SW480 (cell line): ENCODE measurements around the gene SCAMP1.
"Not testable (repeated sequence)": the region's sequence is repeated elsewhere in the genome, so short reads cannot be mapped to it uniquely, and the experiment has no call there.

ENCODE experiments used
- DNase-seq: peaks from one replicate; pipeline ENCODE4 v3.0.0-alpha.2; 2016; ENCODE audit warnings: low spot score

Gene SCAMP1

DNA sequence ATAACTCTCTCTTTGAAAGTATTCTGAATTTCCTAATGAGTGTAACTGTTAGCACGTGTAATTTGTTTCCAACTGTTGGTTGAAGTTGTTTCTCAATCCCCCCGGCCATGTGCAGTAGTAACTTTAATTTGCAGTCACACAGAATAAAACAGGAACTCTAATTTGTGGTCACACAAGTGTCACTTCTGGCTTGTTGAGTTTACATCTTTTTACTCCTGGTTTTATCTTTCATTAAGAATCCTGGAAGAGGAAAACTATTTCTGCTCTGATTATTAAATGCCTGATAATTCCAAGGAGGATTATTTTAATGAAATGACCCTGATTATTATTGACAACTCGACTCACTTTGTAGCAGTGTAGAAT, 1.2 kb downstream of the SCAMP1 start:
- DNase-seq: no peak

DNA sequence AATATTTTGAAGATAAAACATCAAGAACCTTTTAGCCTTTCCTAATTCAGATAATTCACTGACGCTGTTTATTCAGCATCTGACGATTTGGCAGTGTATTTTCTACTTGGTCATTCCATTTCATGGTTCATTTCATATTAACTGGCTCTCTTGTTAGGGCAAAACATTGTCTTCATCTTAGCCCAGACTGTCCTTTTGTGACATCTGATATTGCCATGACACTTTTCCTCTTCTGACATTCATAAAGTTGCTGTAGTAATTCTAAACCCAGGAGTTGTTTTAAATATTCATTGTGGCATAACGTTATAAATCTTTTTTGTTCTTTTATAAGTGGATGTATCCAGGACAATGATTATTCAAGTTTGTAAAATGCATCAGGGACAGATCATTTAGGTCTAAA, 1.8 kb downstream of the SCAMP1 start:
- no peak for DNase-seq

DNA sequence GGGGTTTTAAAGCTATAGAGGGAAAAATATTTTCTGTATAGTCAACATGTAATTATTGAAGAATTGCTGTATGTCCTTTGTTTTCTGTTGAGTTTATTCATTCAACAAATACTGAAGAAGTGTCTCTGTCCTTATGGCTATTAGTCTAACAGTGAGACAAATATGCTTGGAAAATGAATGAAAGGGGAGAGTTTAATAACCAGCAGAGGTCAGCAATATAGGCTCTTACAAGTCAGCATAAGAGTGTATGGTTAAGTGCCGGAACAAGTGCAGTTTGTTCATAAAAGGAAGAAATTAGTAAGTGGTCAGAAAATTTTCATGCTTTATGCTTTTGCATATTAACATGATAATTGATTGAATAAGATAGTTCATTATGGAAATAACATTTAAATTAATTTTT, 3.6 kb downstream of the SCAMP1 start:
- DNase-seq: no peak

DNA sequence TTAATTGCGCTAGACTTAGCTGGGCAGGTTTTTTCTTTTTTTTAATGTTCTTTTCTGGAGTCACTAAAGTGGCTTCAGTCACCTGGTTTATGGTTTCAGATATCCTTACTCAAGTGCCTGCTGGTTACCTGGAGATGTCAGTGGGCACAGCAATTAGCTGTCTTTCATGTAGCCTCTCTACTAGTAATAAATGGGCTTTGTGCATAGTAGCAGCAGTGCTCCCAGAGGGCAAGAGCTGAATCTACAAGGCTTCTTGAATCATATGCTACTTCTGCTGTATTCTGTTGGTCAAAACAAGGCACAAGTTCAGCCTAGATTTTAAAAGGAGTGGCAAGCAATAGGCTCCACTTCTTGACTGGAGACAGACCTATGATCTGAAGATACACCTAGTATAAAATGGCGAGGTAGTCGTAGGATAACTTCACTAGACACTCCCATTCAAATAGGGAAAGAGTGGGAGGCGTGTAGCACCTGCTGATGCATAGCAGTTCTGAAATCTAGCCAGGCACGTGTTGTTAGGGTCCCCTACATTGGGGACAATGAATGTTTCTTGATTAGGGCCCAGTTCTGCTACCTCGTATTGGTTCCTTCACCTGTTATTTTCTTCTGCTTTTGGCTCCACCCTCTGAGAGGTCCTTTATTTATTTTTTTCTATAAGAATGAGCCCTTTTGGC, 7.0 kb downstream of the SCAMP1 start:
- peak; percentile 22 for DNase-seq

DNA sequence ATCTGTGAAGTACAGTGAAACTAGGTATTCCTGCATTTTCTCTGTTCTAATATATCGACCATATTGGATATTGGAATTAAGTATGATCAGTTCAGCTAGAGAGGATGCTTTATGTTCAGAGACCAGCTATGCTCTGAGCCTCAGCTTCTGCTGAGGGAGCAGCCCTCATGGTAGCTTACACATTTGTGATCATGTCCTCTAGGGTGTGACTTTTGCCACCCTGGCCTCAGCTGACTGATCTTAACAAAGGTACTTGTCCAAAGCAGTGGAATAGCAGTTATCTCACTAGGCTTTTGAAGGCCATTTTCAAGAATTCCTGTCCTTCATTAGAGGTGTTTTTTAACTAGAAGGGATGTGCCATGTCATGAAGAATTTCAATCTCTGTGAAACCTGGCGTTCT, 9.3 kb downstream of the SCAMP1 start:
- DNase-seq: no peak

DNA sequence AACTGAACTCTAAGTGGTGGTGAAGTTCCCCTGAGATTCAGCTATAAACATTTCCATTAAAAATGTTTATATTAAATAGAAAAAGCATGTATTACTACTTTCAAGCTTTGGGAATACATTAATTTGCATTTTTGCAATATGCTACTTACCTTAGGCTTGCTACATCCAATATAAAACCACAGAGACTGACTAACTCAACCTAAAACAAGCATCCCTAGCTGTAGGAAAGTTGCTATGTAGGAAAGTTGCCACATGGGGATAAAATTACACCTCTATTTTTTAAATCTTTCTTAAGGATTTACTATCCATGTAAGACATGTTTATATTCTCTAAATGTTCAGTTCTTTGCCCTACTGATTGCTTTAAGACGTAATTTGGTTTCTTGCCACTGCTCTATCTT, 12.8 kb downstream of the SCAMP1 start:
- DNase-seq: no peak

DNA sequence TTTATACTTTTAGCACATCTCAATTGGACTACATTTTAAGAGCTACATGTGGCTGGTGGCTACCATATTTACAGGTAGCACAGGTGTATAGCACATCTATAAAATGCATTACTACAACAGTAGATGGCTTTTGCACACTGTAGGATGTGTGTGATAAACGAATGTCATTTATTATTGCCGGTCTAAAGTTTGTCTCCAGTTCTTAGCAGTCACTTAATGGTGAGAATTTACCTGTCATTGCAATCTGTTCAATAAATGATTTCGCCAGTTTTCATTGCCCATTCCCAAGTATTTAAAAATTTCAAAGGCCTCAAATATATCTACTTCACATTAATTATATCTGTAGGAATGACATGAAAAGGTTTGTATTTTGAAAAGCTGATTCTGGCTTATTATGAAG, 15.9 kb downstream of the SCAMP1 start:
- DNase-seq: no peak

DNA sequence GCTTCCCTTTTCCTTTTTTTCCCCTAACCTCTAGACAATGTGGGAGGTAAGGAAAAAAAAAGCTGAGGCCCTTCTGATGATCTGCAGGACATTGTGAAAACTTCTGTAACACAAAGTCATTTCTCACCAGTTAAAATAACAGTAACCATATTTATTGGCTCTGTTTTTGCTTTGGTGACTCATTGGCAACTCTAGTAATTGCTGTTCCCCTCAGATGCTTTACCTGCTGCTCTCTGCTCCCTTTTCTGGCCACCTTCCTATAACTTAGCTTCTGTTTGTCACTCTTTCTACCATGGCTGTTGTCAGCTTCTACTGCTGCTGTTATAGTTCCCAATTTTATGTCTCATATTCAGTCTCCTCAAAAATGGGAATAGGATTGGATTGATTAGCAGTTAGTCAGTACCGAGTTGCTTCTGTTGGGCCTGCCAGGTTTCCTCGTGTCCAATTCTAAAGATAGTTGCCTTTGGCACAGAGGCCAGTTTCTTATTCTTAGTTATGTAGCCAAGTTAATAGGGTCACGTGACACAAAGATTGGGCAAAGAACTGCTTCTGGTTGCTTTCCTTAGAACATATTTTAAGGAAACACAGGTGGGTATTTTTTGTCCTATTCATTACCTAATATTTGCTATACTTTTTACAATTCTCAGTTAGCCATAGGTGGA, 16.8 kb downstream of the SCAMP1 start:
- DNase-seq: no peak

DNA sequence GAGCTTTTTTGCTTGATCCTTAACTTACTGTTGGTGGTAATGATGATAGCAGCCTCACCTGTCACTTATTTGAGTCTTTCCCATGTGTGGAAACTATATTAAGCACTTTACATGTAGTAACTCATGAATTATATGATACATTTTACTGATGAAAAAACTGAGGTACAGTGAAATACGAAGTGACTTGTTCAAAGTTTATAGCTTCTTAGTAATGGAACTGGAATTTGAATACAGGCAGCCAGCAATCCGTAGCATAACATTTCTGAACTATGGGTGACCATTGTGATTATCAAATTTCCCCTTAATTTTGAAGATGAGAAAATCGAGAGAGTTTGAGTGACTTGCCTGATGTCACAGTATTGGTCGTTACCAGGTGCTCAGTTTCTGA, 17.3 kb downstream of the SCAMP1 start:
- DNase-seq: no peak

DNA sequence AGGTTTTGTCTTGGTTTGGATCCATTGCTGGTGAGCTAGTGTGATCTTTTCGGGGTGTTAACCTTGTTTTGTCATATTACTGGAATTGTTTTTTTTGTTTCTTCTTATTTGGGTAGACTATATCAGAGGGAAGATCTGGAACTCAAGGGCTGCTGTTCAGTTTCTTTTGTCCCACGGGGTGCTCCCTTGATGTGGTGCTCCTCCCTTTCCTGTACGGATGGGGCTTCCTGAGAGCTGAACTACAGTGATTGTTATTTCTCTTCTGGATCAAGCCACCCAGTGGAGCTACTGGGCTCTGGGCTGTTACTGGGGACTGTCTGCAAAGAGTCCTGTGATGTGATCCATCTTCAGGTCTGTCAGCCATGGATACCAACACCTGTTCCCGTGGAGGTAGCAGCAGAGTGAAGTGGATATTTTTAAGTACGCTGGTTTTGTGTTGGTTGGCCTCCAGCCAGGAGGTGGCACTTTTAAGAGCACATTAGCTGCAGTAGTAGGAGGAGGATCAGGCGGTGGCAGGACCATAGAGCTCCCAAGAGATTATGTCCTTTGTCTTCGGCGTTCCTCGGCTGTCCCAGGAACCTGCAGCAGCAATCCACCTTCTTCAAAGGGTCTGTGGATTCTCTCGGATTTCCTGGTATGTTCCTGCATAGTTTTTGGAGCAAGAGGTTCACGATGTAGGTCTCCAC, 27.2 kb downstream of the SCAMP1 start:
- no peak for DNase-seq

DNA sequence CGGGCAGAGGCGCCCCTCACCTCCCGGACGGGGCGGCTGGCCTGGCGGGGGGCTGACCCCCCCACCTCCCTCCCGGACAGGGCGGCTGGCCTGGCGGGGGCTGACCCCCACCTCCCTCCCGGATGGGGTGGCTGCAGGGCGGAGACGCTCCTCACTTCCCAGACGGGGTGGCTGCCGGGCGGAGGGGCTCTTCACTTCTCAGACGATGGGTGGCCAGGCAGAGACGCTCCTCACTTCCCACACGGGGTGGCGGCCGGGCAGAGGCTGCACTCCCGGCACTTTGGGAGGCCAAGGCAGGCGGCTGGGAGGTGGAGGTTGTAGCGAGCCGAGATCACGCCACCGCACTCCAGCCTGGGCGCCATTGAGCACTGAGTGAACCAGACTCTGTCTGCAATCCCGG, 30.9 kb downstream of the SCAMP1 start:
- not testable (repeated sequence) for DNase-seq

DNA sequence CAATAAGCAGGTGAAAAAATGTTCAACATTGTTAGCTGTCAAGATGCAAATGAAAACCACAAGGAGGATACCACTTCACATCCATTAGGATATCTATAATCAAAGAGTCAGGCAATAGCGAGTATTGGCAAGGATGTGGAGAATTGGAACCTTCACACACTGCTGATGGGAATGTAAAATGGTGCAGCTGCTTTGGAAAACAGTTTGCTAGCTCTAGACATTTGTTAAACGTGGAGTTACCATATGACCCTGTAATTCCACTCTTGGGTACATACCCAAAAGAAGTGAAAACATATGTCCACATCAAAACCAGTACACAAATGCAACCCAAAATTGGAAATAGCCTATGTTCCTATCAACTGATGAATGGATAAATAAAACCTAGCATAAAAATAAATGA, 37.4 kb downstream of the SCAMP1 start:
- no peak for DNase-seq

DNA sequence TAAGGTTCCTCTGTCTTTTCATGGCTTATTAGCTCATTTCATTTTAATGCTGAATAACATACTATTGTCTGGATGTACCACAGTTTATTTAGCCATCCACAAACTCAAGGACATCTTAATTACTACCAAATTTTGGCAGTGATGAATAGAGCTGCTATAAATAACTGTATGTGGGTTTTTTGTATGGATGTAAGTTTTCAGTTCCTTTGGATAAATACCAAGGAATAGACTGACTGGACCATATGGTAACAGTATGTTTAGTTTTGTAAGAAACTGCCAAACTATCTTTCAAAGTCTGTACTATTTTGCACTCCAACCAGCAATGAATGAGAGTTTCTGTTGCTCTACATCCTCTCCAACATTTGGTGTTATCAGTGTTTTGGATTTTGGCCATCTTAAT, 38.7 kb downstream of the SCAMP1 start:
- DNase-seq: no peak

DNA sequence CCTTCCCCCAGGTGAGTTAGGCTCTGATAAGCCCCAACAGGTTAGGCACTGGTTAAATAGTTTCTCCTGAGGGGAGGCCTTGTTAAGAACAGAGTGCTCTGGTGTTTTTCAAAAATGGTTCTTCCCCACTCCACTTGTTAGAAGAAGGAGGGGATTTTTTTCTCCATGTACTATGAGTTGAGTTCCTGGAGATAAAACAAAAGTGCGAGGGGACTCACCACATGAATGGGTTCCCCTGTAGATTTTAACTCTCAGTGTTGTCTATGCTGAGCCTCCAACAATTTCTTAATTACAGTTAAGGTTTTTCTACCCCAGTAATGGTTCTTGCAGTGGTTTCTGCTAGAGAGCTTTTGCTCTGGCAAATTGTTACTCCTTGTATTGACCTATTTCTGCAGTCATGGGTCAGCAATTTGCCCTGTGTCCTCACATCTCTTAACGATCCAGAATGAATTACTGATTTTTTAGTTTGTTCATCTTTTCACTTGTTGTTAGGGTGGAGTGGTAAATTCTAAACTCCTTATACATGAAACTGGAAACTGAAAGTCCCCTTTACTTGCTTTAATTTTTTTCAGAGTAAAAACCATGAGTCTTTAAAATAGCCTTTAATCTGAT, 44.4 kb downstream of the SCAMP1 start:
- no peak for DNase-seq

DNA sequence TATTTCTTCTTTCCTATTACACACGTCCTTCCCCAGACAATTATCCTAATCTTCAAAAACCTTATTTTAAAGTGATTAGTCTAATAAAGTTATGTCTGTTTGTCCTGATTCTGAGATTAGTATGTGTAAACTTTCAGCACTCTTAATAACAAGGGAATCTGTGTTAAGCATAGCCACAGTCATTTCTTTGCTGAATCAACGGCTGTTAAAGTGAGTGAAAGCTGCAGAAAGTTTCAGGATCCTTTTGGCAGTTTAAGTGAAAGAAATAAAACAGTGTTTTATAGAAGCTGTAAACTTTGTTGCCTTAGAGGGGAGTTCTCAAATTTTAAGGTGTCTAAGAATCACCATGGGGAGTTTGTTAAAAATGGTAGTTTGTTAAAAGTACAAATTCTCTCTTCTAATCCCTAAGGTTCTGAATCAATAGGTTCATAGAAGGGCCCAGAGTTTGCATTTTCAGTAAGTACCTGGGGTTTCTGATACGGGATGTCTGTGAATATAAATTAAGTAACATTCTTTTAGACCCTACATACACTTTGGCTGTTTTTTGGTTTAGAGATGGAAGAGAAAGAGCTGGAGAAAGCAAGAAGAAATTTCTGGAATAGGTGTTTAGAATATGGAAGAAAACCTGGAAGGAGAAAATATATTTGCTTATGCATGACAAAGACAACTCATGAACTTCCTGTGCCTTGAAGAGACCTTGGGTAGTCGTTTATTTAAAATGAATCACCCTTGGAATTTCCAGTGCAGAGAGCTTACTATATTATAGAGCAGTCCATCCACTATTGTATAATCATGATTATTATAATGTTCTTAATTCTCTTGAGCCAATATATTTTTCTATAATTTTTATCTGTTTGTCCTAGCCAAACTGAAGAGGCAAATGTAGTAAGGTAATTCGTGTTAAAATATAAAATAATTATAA, 45.7 kb downstream of the SCAMP1 start:
- no peak for DNase-seq

DNA sequence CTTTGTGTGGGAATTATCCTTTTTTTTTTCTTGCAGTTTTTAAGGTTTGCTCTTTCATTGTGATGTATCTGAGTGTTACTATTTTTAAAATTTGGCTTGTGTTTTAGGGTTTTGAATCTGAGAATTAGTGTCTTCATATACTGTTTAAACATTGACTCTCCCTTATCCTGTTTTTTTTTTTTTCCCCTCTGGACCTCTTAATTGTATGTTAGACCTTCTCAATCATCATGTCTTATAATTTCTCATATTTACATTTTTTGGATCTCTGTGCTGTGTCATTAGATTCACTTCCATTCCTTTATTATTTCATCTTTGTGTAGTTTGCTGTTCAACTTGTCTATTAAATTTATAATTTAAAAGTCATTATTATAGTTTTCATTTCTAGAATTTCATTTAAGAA, 47.0 kb downstream of the SCAMP1 start:
- no peak for DNase-seq

DNA sequence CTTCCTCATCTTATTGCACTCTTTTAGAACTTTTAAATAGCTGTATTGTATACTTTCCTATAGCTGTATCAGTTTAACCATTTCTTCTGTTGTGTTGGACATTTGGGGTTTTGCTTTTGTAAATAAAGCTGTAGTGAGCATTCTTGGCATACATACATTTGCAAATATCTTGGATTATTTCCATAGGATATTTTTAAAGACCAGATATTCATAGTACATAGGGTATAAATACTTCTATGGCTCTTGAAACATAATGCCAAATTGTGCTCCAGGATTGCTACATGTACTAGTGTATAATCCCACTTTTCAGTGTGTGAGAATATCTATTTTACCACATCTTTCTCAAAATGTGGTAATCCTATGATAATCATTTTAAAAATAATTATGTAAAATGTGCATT, 51.2 kb downstream of the SCAMP1 start:
- no peak for DNase-seq

DNA sequence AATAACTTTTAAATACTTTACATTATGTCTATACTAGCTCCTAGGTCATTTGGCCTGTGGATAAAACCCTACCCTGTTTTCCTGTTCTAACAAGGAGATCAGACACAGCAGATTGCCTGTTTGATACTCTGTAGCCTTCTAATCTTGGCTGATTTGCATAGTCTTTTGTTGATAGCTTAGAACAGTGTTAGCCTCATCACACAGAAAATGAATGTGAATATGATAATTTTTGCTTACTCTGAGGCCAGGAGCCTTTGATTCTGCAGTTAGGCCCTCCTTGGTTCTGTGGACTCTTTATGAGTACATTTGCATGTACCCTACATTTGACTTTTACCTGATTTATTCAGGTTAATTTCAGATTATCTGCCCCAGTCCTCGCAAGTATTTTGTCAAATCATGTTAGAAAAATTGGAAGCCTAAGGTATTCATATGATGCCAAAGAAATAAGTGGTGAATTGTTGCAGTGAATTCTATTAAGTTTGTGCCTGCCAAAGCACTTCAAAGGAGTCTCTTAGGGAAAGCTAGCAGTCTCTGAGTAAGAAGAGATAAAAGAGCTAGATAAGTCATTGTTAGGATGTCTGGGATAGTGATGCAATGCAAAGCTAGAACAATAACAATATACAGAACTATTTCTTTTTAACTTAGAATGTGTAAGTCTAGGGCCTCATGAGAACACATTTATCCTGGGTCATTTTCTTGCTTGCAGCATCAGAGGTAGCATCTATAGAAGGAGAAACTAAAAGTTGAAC, 56.4 kb downstream of the SCAMP1 start:
- no peak for DNase-seq

DNA sequence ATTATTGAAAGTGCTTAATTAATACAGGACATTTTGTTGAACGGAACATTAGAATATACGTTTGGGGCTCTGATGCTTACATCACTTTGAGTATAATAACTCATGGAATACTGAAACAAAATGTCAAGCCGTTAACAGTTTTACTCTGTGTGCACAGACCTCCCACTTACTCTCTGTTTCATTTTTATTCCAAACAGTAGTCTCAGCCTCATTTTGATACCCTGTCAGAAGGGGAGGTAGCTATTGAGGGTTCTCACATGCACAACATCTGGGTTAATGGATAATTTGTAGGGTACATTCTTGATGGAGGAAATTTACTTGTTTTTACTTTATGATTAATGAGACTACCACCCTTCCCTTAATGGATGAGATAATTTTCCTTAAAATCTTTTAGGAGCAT, 59.0 kb downstream of the SCAMP1 start:
- DNase-seq: no peak

DNA sequence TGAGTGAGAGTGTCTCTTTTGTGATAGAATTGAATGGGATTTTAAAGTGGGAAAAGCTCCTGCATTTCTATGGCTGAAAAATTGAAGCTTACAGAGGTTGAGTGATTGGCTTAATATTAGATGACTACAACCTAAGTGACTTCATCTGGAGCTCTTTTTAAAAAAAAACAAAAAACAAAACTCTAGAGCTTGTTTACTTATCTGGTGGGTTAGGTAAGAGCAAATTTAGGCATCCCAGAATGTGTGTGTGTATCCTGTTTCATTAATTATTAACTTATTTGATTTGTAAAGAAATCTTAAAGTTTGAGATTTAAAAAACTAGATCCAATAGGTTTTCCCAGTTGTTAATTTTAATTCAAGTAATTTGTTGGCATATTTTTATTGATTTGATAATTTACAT, 60.1 kb downstream of the SCAMP1 start:
- no peak for DNase-seq

DNA sequence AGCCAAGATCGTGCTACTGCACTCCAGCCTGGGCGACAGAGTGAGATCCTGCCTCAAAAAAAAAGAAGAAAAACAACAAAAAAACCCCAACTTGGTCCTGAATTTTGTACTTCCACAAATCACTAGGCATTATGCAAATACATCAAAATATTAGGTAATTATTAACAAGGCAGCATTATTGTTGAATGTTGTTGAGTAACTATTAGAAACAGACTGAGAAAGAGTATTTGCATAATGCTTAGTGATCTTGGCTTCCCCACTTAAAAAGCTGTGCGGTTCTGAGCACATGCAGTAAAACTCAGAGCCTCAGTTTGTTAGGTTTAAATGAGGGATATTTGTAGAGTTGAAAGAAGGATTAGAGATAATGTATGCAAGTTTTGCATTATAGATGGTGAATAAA, 64.2 kb downstream of the SCAMP1 start:
- DNase-seq: no peak
